PC-9 (cell line): Measurements from ENCODE around the gene CMTM4. TPM values are rescaled to one million over a fixed set of nuclear protein-coding genes. Genes with fewer than 3 reads are reported as not detected.
"Not testable (repeated sequence)": the region's sequence is repeated elsewhere in the genome, so short reads cannot be mapped to it uniquely, and the experiment has no call there.

ENCODE experiments used
- BruUV-seq: library from RNA; stranded (reverse); fragments of 400-500 nt; replicated peaks from 2 replicates; lab custom pipeline; 2021; lab: Mats Ljungman, UMichigan
- CTCF ChIA-PET: fragments of 300-600 bp; sonication (Branson Sonifier 250); formaldehyde crosslinking; loops from one replicate; lab custom pipeline; 2022; ENCODE audit warnings: antibody characterized with exemption; lab: Charles Lee
- POLR2A ChIA-PET: fragments of 300-600 bp; sonication (Branson Sonifier 250); formaldehyde crosslinking; loops from one replicate; lab custom pipeline; 2022; ENCODE audit warnings: antibody characterized with exemption; ENCODE audit not compliant: unreplicated experiment; lab: Charles Lee
- DNase-seq, 2 experiments: peaks; one replicate each; pipeline versions ENCODE4 v3.0.0 to v3.0.0-alpha.2; 2015 to 2022; ENCODE audit warnings: mixed read lengths in 1 of 2
- H2AFZ ChIP-seq: fragments of 200-600 bp; sonication (generic); 2 replicates; pipeline ENCODE4 v1.8.1; 2017; ENCODE audit warnings: antibody characterized with exemption
- H3F3A ChIP-seq: fragments of 200-600 bp; sonication (generic); 2 replicates; pipeline ENCODE4 v1.8.1; 2017; ENCODE audit warnings: antibody characterized with exemption, mild to moderate bottlenecking, low read depth; ENCODE audit not compliant: insufficient read depth
- H3K27ac ChIP-seq: fragments of 200-600 bp; sonication (generic); 2 replicates; pipeline ENCODE4 v1.6.1; 2016; ENCODE audit warnings: mixed run types
- H3K27me3 ChIP-seq: fragments of 200-600 bp; sonication (generic); 2 replicates; pipeline ENCODE4 v1.6.1; 2016; ENCODE audit warnings: low read depth, mixed run types; ENCODE audit not compliant: insufficient read depth
- H3K36me3 ChIP-seq: fragments of 200-600 bp; sonication (generic); 2 replicates; pipeline ENCODE4 v1.6.1; 2016; ENCODE audit warnings: low read depth, mixed run types
- H3K4me1 ChIP-seq: fragments of 200-600 bp; sonication (generic); replicated peaks from 2 replicates; pipeline ENCODE4 v1.6.1; 2016; ENCODE audit warnings: mixed run types; ENCODE audit not compliant: insufficient read depth
- H3K4me2 ChIP-seq: fragments of 200-600 bp; sonication (generic); 2 replicates; pipeline ENCODE4 v1.6.1; 2017; ENCODE audit warnings: mixed run types
- H3K4me3 ChIP-seq: fragments of 200-600 bp; sonication (generic); 2 replicates; pipeline ENCODE4 v1.6.1; 2016; ENCODE audit warnings: mixed run types
- H3K79me2 ChIP-seq: fragments of 200-600 bp; sonication (generic); 2 replicates; pipeline ENCODE4 v1.6.1; 2017; ENCODE audit warnings: low read depth, mixed run types
- H3K9me2 ChIP-seq: fragments of 200-600 bp; sonication (generic); 2 replicates; pipeline ENCODE4 v1.8.1; 2017; ENCODE audit warnings: mild to moderate bottlenecking; ENCODE audit not compliant: insufficient read depth
- H3K9me3 ChIP-seq: fragments of 200-600 bp; sonication (generic); 2 replicates; pipeline ENCODE4 v1.8.1; 2016; ENCODE audit warnings: low read depth; ENCODE audit not compliant: insufficient read depth
- H4K20me1 ChIP-seq: fragments of 200-600 bp; sonication (generic); 2 replicates; pipeline ENCODE4 v1.8.1; 2017; ENCODE audit not compliant: insufficient read depth
- CTCF ChIP-seq: fragments of 200-600 bp; sonication (generic); conservative IDR thresholded peaks from 2 replicates; pipeline ENCODE4 v1.6.1; 2017; ENCODE audit warnings: mixed run types, antibody characterized with exemption, mild to moderate bottlenecking, moderate library complexity
- EZH2 ChIP-seq: fragments of 200-600 bp; sonication (generic); IDR thresholded peaks from 2 replicates; pipeline ENCODE4 v1.8.0; 2017; ENCODE audit warnings: antibody characterized with exemption, low read depth
- intact Hi-C: fragments of 100-400 bp; cut with micrococcal nuclease; formaldehyde crosslinking; loops from one replicate; pipeline ENCODE4 v1.10.0; 2022; ENCODE audit not compliant: unreplicated experiment
- total RNA-seq: library from RNA; stranded (reverse); gene quantifications from 2 replicates; pipeline ENCODE4 v1.2.3, GENCODE V29; 2021

The CMTM4 gene
- total RNA-seq, 1 experiment from 2014 or later = 81.3 TPM

- no peak overlapping the region for H3K27ac ChIP-seq
- no peak overlapping the region for H3K4me3 ChIP-seq
- H3K9me2 ChIP-seq = no peaks in the 10 kb centered on the region
- DNase-seq = no peak
- no peaks in the 10 kb centered on the region for H3K27me3 ChIP-seq
- H3K4me2 ChIP-seq = no peak overlapping the region
- intact Hi-C loops = no loop called here
- H3F3A ChIP-seq = no peaks in the 10 kb centered on the region
- BruUV-seq = no TSS peak
- POLR2A ChIA-PET = no interaction called here
- H3K36me3 ChIP-seq = no peaks in the 10 kb centered on the region
- H3K9me3 ChIP-seq = no peaks in the 10 kb centered on the region
- CTCF ChIA-PET = no interaction called here
- no peak overlapping the region for H2AFZ ChIP-seq
- no peaks in the 10 kb centered on the region for H3K79me2 ChIP-seq
- no peaks in the 10 kb centered on the region for H3K4me1 ChIP-seq
- no peak for TF ChIP-seq CTCF
- TF ChIP-seq EZH2 = no peak
- no peaks in the 10 kb centered on the region for H4K20me1 ChIP-seq
Observed at GRCh38 chr16:66629856-66630255, 66.7 kb downstream of the CMTM4 start.

- H3K4me1 ChIP-seq, H3F3A ChIP-seq, H3K27ac ChIP-seq, H4K20me1 ChIP-seq, H3K36me3 ChIP-seq, DNase-seq, intact Hi-C loops, POLR2A ChIA-PET, BruUV-seq, H3K4me3 ChIP-seq, H3K4me2 ChIP-seq, CTCF ChIA-PET, H3K27me3 ChIP-seq, H3K9me2 ChIP-seq, H3K9me3 ChIP-seq, H3K79me2 ChIP-seq, H2AFZ ChIP-seq: not testable (repeated sequence)
Observed at GRCh38 chr16:66627611-66628378, 68.7 kb downstream of the CMTM4 start.

GRCh38 chr16:66623755-66624154 lies 72.8 kb downstream of the CMTM4 start:
- H3K79me2 ChIP-seq = no peaks in the 10 kb centered on the region
- CTCF ChIA-PET = no interaction called here
- no TSS peak for BruUV-seq

More at GRCh38 chr16:66623755-66624154, 72.8 kb downstream of the CMTM4 start:
- Histone ChIP-seq H3K27me3 (no peaks in the 10 kb centered on the region), H3K4me2 (no peak overlapping the region), H3K4me1 (peaks cover 14% of the 10 kb centered on the region), H3K9me3 (no peaks in the 10 kb centered on the region), H3K9me2 (no peaks in the 10 kb centered on the region), H3F3A (peaks cover 14% of the 10 kb centered on the region; the same call in 1 of the 2 replicates), H3K4me3 (no peak overlapping the region), H3K36me3 (no peaks in the 10 kb centered on the region), H4K20me1 (no peaks in the 10 kb centered on the region), H3K27ac (no peak overlapping the region), H2AFZ (no peak overlapping the region)
- POLR2A ChIA-PET = no interaction called here
- intact Hi-C loops = no loop called here
- TF ChIP-seq CTCF (no peak), EZH2 (no peak)
- no peak for DNase-seq
